HG03097 (cell line): Measurements from ENCODE around the gene DNAH5.
"Not testable (repeated sequence)": the region's sequence is repeated elsewhere in the genome, so short reads cannot be mapped to it uniquely, and the experiment has no call there.

ENCODE experiments used
- ATAC-seq: cut with Tn5 transposase; IDR thresholded peaks from one replicate; pipeline ENCODE4 v1.9.1; 2021; ENCODE audit not compliant: unreplicated experiment, low FRiP score

The DNAH5 gene

DNA sequence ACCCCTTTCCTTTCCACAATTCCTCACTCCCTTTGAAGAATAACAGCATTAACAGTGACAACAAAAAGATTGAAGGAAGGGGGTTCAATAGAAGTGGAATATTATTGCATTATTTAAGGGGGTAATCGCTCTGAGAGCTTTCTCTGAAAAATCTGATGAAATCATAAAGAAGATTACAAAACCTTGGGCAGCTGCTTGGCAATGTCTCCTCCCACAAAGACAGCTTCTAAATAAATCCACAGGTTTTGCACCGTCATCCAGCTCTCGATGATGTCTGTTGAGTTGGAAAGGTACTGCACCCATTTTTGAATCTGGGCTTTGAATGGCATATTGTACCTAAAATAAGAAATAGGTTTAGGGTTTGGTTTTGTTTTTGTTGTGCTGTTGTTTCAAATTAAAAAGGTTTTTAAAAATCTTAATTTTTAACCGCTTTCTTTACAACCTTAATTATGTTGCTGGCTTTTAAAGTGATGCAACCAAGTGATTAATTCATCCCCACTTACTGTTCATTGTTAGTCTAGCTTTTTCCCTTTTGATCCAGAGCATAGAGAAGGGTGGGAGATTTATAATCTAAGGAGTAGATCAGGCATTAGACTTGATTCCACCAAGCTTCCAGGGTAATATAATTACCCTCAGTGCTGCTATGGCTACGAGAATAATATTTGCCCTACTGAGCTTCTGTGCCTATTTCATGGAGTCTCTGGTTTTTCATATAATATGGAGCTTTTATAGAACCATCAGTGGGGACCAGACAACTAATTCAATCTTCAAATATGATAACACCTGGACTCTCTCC lies 85.0 kb downstream of the DNAH5 start:
- no peak for ATAC-seq

DNA sequence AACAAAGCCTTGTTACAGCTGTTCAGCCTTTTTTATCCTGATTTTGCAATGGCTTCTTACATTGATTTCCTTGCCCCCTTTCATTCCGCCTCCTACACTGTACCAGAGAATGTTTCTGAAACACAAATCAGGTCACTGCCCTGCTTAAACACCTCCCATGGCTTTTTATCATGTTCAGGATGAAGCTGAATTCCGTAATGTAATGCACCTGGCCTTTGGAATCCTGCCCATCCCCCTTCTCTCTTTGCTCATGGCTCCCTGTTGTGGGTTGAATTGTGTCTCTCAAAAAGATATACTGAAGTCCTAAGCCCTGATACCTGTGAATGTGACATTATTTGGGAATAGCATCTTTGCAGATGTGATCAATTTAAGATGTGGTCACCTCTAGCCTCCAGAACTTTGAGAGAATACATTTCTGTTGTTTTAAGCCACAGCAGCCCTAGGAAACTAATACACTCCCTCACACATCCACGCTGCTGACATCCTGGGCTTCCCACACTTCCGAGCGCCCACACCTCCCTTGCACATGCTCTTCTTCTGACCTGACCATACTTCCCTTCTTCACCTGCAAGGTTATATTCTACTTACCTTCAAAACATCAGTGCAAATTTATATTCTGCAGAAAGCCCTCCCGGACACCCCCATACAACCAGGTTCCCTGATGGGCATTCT lies 101.2 kb downstream of the DNAH5 start:
- ATAC-seq = no peak

DNA sequence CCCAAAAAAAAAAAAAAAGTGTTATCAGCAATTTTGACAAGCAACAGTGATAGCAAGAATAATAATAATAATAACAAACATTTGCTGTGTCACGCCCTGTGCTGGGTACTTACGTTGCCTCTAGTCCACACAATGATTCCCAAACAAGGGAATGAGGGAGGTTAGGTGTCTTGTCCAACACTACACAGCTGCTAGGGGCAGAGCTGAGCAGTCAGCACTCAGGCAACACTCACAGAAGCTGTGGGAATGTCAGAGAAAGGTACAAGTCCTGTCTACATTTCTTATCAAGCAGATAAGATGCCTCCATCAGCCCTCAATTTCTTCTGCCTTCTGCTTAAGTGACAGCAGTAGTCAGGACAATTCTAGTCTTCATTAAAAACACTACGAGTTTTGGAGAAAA lies 111.0 kb downstream of the DNAH5 start:
- no peak for ATAC-seq

DNA sequence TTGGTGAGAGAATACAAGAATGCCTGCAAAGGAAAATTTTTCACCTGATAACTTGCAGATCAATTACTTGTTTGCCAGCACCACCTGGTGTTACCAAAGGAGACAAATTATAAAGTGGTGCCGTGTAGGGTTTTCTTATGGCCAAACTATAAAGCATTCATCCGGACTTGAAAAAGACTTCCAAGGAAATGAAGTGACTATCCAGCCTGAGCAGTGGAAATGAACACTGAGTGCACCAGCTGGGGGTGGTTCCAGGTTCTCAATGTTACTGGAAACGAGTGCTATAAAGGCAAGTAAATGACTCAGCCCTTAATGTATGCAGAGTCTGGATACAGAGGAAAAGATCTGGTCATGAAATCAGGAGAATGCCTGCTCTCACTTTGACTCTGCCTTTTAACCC lies 113.1 kb downstream of the DNAH5 start:
- no peak for ATAC-seq

DNA sequence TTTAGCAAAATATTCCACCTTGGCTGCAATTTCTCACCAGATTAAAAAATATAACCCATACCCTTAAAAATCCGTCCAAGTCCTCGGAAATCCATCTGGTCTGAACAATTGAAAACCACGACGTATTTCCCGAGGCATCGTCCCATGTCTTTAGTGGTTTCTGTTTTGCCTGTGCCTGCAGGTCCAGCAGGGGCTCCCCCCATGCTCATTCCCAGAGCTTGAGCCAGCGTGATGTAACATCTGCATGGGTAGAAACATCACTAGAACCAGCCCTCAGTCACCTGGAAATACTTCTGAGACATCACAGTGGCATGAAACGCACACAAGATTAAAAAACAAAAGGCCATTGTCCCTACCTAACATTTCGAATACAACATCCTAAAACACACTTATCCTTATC lies 114.0 kb downstream of the DNAH5 start:
- ATAC-seq = no peak

DNA sequence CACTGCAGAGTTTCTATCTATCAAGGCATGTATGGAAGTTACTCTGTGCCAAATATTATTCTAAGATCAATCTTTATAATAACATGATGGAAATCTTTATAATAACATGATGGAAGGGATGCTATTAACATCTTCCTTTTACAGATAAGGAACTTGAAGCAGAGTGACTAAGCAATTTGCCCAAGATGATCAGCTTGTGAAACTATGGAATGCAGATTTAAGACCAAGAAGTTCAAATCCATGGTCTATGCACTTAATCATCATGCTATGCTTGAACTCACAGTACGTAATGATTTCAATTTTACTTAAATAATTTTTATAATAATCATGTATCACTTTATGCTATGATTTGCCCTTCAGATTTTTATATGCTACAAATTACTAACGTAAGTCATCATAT lies 123.1 kb downstream of the DNAH5 start:
- no peak for ATAC-seq

DNA sequence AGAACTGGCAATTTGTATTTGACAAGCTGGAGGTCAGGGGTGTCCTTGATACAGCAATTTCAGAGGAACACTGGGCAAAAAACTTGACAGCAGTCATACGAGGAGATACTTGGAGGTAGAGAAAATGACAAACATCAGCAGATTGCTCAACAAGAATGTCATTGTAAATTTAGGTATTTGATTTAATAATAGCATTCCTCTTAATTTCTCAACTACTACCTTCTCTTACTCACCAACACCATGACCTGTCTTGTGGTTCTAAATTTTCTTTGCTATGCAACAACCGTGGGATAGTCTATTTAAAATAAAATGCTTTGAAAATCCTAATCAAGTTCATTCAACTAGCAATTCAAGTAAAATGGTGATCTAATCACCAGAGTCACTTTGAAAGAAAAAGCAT lies 128.4 kb downstream of the DNAH5 start:
- no peak for ATAC-seq

DNA sequence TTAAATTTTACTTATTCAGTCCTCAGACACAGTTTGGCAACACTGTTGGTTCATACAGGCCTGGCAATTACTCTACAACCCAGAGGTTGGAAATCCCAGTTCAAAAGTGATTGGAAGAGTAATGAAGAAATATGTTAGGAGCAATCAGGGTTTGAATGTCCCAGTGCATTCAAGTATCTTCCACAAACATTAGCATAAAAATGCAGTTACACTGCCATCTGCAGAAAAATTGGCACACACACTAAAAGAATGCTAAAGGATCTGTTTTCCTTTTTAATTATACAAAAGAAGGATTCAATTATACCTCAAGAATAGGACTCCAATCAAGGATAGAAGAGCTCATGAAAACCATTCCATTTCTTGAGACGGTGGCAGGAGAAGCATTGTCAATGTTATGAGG lies 130.2 kb downstream of the DNAH5 start:
- ATAC-seq = no peak

DNA sequence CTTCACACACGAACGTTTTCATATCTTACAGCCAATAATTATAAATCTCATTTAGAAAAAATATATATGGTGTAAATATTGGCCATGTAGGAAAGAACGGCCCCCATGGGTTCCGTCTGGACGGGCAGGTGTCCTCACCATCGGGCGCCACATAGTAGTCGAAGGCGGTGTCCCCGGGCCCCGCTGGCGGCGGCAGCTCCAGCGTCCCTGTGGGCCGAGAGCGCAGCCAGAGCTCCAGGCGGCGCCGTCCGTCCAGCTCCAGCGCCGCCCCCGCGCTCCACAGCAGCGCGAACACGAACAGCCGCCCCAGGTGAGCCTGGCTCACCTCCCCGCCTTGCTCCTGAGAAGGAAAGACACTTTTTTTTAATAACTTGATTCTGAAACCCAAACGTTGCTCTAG lies 134.6 kb downstream of the DNAH5 start:
- ATAC-seq = no peak

DNA sequence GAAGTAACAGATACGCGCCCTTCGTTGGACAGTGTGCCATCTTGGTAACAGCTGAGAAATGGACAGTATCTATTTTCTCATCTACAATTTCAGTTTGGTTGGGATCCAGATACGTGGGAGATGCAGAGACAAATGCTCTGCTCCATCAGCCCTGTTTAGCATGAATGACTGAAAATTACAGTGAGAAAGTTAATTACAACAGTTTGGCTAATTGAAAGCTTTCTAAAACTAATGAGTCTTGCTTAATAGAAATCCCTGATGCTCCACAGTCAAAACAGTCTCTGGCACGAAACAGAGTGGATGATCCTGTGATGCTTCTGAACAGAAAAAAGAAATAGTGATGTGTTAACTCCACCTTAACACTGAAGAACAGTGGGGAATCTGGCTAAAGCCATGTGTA lies 140.2 kb downstream of the DNAH5 start:
- ATAC-seq = no peak

DNA sequence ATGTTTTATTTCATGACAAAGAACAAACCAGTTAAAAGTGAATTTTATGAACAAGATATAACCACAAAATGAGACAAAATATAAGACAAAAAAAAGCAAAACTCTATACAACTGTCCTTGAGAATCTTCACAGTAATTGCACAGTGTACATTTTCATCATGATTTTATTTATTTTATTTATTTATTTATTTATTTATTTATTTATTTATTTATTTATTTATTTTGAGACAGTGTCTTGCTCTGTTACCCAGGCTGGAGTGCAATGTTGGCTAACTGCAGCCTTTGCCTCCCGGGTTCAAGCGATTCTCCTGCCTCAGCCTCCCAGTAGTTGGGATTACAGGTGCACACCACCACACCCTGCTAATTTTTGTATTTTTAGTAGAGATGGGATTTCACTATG lies 145.9 kb downstream of the DNAH5 start:
- not testable (repeated sequence) for ATAC-seq

DNA sequence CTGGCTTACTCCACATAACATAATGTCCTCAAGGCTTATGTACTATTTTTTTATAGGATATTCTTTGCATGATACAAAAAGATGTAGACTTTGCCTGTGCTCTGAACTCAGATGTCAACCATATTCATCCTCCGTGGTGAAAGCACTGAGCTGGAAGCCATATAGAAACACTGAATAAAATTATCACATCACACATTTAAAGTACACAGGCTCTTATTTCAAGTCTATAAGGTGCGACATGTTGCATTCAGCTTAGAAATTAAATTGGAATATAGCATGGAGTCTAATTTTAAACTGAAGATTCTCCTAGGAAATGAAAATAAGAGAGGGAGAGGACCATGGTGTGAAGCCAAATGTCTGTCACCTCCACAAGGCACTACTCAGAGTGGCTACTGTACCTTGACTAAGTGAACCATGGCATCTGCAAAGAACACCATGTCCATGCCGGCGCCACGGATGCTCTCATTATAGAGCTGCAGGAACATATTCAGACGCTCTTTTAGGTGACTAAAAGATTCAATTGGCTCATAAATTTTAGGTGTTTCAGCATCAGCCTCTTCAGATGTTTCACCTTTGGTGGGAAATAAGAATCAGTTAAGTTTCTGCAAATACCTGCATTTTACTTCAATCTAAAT lies 158.6 kb downstream of the DNAH5 start:
- no peak for ATAC-seq

DNA sequence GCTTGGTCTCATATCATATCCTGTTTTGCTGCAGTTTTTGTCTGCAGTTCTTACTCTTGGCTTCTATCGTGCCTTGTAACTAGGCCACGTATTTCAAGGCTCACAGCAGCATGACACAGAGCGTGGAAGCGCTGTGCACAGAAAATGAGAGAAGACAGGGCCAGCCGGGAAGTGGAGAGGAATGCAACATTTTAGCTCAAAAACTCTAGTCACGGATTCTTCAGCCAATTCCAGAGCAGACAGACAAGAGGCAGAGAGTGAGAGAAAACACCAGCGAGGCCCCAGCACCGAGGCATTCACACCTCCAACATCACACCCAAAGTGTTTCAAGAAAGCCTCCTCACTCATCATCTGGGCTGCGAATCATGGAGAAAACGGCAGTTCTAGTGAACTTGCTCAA lies 160.8 kb downstream of the DNAH5 start:
- ATAC-seq = no peak

DNA sequence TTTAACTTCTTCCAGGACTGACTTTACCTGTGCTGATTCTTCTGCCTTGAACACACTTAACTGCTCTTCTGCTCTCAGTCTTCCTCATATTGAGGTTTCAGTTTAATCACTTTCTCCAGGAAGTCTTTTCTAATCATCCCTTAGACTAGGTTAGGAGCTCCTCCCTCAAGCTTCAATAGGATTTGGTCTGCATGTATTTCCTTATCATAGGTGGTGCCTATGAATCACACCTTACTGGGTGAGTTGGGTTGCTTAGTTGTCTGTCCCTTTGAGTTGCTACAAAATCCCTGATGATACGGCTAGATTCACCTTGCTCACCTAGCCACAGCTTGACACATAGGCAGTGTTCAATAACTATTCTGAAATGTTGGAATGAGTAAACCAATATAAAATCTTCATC lies 164.4 kb downstream of the DNAH5 start:
- no peak for ATAC-seq

DNA sequence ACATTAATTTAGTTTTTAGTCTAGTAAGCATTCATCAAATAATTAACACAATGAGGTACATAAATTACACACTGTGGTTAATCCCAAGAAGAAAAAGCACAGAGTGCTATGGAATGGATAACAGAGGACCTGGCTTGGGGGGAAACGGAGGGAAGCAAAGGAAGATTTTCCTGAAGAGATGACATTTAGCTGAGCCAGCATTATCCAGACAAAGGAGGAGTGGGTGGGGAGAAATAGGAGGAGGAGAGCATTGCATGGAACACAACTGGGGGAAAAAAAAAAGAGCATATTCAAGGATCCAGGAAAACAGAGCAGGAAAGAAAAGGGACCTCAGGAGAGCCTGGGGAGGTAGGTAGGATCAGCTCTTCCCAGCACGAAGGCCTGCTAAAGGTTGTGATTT lies 170.8 kb downstream of the DNAH5 start:
- ATAC-seq = no peak

DNA sequence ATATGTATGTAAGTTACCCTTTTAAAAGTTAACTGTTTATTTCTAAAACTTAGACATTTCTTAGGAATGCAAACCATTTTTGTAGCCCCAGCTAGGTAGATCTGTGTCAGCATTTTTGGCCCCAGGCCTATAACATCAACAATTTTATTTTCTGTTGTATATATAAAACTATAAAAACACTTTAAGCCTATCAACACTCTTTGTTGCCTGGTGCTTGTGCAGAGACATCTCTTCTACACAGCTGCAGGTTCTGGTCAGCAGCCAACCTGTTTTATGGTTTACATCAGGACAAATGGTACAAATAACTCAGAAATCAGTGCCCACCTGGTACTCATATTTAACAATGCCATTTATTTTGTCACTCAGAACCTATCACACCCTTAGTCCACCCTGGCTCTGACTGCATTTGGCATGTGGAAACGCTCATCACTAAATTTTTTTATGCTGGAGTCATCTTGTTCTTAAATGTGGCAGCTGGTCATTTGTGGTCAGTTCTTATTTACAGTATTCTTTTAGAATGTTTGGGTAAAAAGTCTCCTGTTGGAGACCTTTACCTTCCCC lies 173.4 kb downstream of the DNAH5 start:
- ATAC-seq = no peak

DNA sequence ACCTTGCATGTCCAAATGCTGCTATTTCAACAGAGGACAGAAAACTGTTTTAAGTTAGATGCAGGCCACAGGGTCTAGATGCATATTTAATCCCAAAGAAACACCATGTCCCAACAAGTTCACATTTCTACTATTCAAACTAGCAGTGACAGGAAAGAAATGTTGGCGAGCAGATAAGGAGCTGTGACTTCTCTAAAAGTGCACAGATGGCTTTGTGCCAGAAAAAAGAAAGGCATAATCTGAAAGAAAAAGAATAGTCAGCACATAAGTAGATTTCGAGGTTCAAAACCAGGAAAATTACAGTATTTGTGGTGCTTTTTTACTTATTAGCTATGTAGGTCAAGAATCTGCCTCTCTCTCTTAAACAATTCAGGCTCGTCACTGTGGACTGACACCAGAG lies 178.3 kb downstream of the DNAH5 start:
- no peak for ATAC-seq

DNA sequence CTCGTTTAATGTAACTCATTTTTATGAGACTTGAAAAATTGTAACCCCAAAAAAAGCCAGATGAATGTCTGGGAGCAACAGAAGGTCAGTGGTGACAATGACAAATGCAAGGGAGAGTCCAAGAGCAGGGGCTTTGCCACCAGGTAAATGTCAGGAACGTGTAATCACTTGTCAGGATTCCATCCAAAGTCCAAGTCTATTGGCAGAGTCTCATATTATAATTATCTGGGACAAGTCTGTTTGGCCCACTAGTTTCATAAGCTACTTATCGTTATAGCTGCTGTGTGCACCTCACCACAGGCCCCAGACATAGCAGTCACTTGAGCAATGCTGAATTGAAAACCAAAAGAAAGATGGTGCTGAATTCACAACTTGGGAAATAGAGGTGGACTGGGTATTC lies 180.8 kb downstream of the DNAH5 start:
- no peak for ATAC-seq

DNA sequence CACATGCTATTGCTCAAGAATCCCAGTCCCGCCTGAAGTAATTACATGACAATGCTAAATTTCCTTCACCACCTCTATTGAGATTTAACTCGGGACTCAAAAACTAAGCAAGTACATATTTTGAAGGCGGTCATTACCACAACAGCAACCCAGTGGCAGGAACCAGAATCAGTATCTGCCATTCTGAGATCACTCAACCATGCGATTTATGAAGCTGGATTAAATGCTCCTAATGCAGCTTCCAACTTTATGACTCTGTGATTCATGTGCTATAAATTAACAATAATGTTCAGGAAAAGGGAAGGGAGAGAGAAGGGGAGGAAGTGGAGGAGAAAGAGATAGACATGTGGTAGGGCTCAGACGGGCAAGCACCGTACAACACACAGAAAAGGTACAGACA lies 194.7 kb downstream of the DNAH5 start:
- ATAC-seq = no peak

DNA sequence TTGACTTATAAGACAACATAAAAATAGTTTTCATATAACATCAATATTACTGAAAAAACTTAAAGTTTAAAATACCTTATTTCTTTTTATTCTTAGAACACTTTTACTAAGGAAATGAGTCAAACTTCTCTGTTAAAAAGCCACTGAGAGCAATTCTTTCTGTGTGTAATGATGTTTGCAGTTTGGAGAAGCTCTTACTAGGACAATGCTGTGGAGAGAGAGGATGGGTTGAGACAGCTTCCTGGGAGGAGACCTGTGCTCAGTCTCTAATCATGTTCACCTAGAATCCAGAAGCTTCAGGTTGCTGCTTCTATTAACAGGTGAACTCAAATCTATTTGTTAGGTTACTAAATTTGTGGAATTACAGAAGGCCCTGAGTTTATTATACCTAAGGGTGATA lies 198.5 kb downstream of the DNAH5 start:
- ATAC-seq = no peak

DNA sequence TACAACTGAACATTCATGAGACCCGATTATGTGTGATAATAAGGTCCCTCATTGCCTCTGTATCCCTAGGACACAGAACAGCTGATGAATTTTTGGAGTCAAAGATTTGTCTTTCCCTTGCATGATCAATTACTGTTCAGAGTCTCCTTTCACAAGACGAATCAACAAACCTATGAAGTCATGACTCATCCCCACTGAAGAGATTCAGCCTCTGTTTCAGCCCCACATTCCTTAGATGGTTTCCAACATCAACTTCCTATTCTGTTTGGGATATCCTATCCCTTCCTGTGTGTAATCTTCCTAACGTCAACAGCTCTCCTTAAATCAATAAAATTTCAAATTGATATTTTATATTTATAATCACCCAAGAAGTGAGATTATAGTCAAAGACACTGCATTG lies 199.0 kb downstream of the DNAH5 start:
- no peak for ATAC-seq

DNA sequence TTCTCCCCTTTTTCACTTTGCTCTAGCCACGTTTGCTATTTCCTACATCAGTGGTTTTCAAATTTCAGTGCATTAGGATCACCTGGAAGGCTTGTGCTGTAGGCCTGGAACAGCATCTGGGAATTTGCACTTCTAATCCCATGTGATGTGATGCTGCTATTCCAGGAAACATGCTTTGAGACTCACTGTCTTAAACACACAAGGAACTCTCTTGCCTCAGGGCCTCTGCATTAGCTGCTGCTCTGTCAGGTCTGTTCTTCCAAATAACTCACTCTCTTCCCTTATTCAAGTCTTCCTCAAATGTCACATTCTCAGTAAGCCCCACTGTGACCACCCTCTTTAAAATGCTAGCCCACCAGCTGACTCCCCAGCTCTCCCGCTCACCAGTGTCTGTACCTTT lies 204.0 kb downstream of the DNAH5 start:
- ATAC-seq = no peak
